Measurements from ENCODE around the gene HCST. TPM values are rescaled to one million over a fixed set of nuclear protein-coding genes. Genes with fewer than 3 reads are reported as not detected.

Gene HCST
- total RNA-seq, 1 donor from 2014 or later: not detected

GRCh38 chr19:35937345-35938281 is 35.3 kb downstream of the HCST start:
- DNase-seq: no peak

GRCh38 chr19:35938282-35939224 is 36.2 kb downstream of the HCST start:
- DNase-seq: no peak

- DNase-seq: no peak
Observed at GRCh38 chr19:35939307-35940077, 37.2 kb downstream of the HCST start.

GRCh38 chr19:35940078-35940775 is 37.9 kb downstream of the HCST start:
- DNase-seq: no peak

GRCh38 chr19:35940839-35941238 is 38.5 kb downstream of the HCST start:
- DNase-seq: no peak

GRCh38 chr19:35942235-35942634 is 39.9 kb downstream of the HCST start:
- no peak for DNase-seq

- no peak for DNase-seq
Observed at GRCh38 chr19:35943321-35944301, 41.3 kb downstream of the HCST start.

- DNase-seq: no peak
Observed at GRCh38 chr19:35944556-35944955, 42.2 kb downstream of the HCST start.

- DNase-seq: no peak
Observed at GRCh38 chr19:35945121-35945790, 42.9 kb downstream of the HCST start.

GRCh38 chr19:35946203-35946602 is 43.9 kb downstream of the HCST start:
- DNase-seq: no peak

GRCh38 chr19:35949131-35949530 is 46.8 kb downstream of the HCST start:
- DNase-seq: no peak

Other genes with a start within 250 kb of the HCST start
- gene UPK1A, start 236.0 kb upstream of the HCST start, total RNA-seq: 0.09 TPM in 1 of 2 replicates, not detected in the other
- gene ZBTB32, start 198.0 kb upstream of the HCST start, total RNA-seq: not detected in 2 replicates
- gene KMT2B, start 184.5 kb upstream of the HCST start, total RNA-seq: 7.3 and 15.4 TPM in 2 replicates
- gene IGFLR1, start 160.1 kb upstream of the HCST start, total RNA-seq: 1.9 and 2.2 TPM in 2 replicates
- gene U2AF1L4, start 157.1 kb upstream of the HCST start, total RNA-seq: 2.9 and 7.8 TPM in 2 replicates
- 15.1 and 16.1 TPM in 2 replicates for gene PSENEN, start 156.9 kb upstream of the HCST start, total RNA-seq
- gene LIN37, start 154.0 kb upstream of the HCST start, total RNA-seq: 4.7 and 8.2 TPM in 2 replicates
- gene HSPB6, start 145.5 kb upstream of the HCST start, total RNA-seq: 0.17 and 1.2 TPM in 2 replicates
- 3.3 and 3.7 TPM in 2 replicates for gene PROSER3, start 144.4 kb upstream of the HCST start, total RNA-seq
- 4.7 and 4.8 TPM in 2 replicates for gene ARHGAP33, start 127.0 kb upstream of the HCST start, total RNA-seq
- gene PRODH2, start 89.7 kb upstream of the HCST start, total RNA-seq: not detected in 2 replicates
- not detected in 2 replicates for gene NPHS1, start 50.0 kb upstream of the HCST start, total RNA-seq
- not detected in 2 replicates for gene KIRREL2, start 45.6 kb upstream of the HCST start, total RNA-seq
- gene APLP1, start 34.0 kb upstream of the HCST start, total RNA-seq: 1.9 and 2.5 TPM in 2 replicates
- 2.7 and 3.2 TPM in 2 replicates for gene NFKBID, start 2.0 kb upstream of the HCST start, total RNA-seq
- not detected in 2 replicates for gene TYROBP, start 5.8 kb downstream of the HCST start, total RNA-seq
- gene LRFN3, start 33.8 kb downstream of the HCST start, total RNA-seq: 3.6 and 3.7 TPM in 2 replicates
- 10.1 and 19.6 TPM in 2 replicates for gene SDHAF1, start 92.7 kb downstream of the HCST start, total RNA-seq
- 0.17 TPM in 1 of 2 replicates, not detected in the other for gene SYNE4, start 106.3 kb downstream of the HCST start, total RNA-seq
- gene ALKBH6, start 111.7 kb downstream of the HCST start, total RNA-seq: 12.3 and 15.3 TPM in 2 replicates
- 6.7 and 7.8 TPM in 2 replicates for gene CLIP3, start 130.3 kb downstream of the HCST start, total RNA-seq
- gene THAP8, start 151.8 kb downstream of the HCST start, total RNA-seq: 1.6 and 2.6 TPM in 2 replicates
- 2.2 and 8.0 TPM in 2 replicates for gene WDR62, start 152.4 kb downstream of the HCST start, total RNA-seq
- gene OVOL3, start 208.6 kb downstream of the HCST start, total RNA-seq: not detected in 2 replicates
- 42.9 and 71.1 TPM in 2 replicates for gene POLR2I, start 212.3 kb downstream of the HCST start, total RNA-seq
- gene TBCB, start 212.9 kb downstream of the HCST start, total RNA-seq: 201 and 226 TPM in 2 replicates
- 314 and 443 TPM in 2 replicates for gene CAPNS1, start 237.5 kb downstream of the HCST start, total RNA-seq
- 7.1 and 24.0 TPM in 2 replicates for gene COX7A1, start 249.9 kb downstream of the HCST start, total RNA-seq

All from dermis blood vessel endothelial cell (primary cell).